Measurements from ENCODE around the gene ERC1. TPM values are rescaled to one million over a fixed set of nuclear protein-coding genes. Genes with fewer than 3 reads are reported as not detected.

Gene ERC1
- polyA plus RNA-seq, 2 of the 4 experiments (the other 2 are of a cell fraction) = 14.2 to 20.9 TPM

GRCh38 chr12:1434296-1434955 lies 443.4 kb downstream of the ERC1 start:
- H3K4me1 ChIP-seq = no peaks in the 10 kb centered on the region
- 82% methylated on average over 14 of the region's 14 CpGs for WGBS (ENCODE audit: missing lambda C conversion rate)
- no peak for TF ChIP-seq HOXB13 (CRISPR knock-in tag; IDR thresholded peaks at IDR 0.05; ENCODE audit: low read depth)
- no peak for TF ChIP-seq SMC3 (IDR thresholded peaks at IDR 0.05)
- TF ChIP-seq NFE2L2 (conservative IDR thresholded peaks at IDR 0.05; ENCODE audit: low read length) = no peak
- no peak for TF ChIP-seq RARB (CRISPR knock-in tag; IDR thresholded peaks at IDR 0.05)
- TF ChIP-seq EP300 (IDR thresholded peaks at IDR 0.05) = no peak
- no peak for DNase-seq (ENCODE audit: low read depth in 1 of 2, low spot score in 1 of 2)
- no peaks in the 10 kb centered on the region for H3K9me3 ChIP-seq
- ChIA-PET POLR2A (no interaction called here), CTCF (interaction anchor here (1.1 to 1.2 kb wide), 2 partner anchors 10 to 317 kb away, joined by 3 read pairs; no protein-coding TSS in a partner anchor)
- H3K4me3 ChIP-seq = no peak overlapping the region
- H3K4me2 ChIP-seq = no peak overlapping the region
- ATAC-seq = no peak
- H3K27ac ChIP-seq = no peak overlapping the region
- no peak for FAIRE-seq

DNA sequence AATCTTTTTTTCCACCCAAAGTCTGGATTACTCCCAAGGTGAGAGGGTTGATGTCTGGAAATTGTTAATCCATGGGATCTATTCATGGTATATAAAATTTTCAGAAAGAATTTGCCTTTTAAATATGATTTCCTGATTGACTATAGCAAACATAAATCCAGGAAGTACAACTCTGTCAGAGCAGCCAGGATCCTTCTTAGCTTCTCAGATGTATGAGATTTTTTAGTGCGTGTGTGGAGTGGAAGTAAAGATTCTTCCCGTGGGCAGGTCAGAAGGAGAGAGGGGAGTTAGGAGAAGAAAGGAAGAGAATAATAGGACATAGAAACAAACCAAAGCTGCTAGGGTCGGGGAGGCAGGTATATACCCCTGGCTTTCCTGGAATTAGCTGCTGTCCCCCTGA lies 444.0 kb downstream of the ERC1 start:
- WGBS (ENCODE audit: missing lambda C conversion rate) = 84% methylated on average over 3 of the region's 3 CpGs
- TF ChIP-seq JUN (IDR thresholded peaks at IDR 0.05) (no peak), MYC (IDR thresholded peaks at IDR 0.05; ENCODE audit: borderline replicate concordance, low read length) (no peak), MAFK (IDR thresholded peaks at IDR 0.05; ENCODE audit: partially characterized antibody) (no peak), CHD2 (IDR thresholded peaks at IDR 0.05; ENCODE audit: low read length, partially characterized antibody) (no peak), TP53 (CRISPR knock-in tag; IDR thresholded peaks at IDR 0.05) (no peak), NR3C1 (IDR thresholded peaks at IDR 0.05) (no peak), HOXB13 (CRISPR knock-in tag; IDR thresholded peaks at IDR 0.05; ENCODE audit: low read depth) (no peak), HOXB5 (CRISPR knock-in tag; IDR thresholded peaks at IDR 0.05) (no peak), FOSB (CRISPR knock-in tag; IDR thresholded peaks at IDR 0.05) (no peak), ZNF302 (CRISPR knock-in tag; IDR thresholded peaks at IDR 0.05) (no peak), ZSCAN20 (CRISPR knock-in tag; IDR thresholded peaks at IDR 0.05) (no peak), USF2 (IDR thresholded peaks at IDR 0.05) (no peak), SREBF2 (IDR thresholded peaks at IDR 0.05) (no peak)
- TF ChIP-seq, protein P1, sequence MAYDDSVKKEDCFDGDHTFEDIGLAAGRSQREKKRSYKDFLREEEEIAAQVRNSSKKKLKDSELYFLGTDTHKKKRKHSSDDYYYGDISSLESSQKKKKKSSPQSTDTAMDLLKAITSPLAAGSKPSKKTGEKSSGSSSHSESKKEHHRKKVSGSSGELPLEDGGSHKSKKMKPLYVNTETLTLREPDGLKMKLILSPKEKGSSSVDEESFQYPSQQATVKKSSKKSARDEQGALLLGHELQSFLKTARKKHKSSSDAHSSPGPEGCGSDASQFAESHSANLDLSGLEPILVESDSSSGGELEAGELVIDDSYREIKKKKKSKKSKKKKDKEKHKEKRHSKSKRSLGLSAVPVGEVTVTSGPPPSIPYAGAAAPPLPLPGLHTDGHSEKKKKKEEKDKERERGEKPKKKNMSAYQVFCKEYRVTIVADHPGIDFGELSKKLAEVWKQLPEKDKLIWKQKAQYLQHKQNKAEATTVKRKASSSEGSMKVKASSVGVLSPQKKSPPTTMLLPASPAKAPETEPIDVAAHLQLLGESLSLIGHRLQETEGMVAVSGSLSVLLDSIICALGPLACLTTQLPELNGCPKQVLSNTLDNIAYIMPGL (CRISPR knock-in tag; IDR thresholded peaks at IDR 0.05; ENCODE audit: borderline replicate concordance) = no peak
- TF ChIP-seq, protein P2, sequence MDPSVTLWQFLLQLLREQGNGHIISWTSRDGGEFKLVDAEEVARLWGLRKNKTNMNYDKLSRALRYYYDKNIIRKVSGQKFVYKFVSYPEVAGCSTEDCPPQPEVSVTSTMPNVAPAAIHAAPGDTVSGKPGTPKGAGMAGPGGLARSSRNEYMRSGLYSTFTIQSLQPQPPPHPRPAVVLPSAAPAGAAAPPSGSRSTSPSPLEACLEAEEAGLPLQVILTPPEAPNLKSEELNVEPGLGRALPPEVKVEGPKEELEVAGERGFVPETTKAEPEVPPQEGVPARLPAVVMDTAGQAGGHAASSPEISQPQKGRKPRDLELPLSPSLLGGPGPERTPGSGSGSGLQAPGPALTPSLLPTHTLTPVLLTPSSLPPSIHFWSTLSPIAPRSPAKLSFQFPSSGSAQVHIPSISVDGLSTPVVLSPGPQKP (IDR thresholded peaks at IDR 0.05; ENCODE audit: low read depth, low read length) = no peak
- DNase-seq (ENCODE audit: low read depth in 1 of 2, low spot score in 1 of 2) (no peak), ATAC-seq (no peak), FAIRE-seq (no peak)
- CTCF ChIA-PET = interaction anchor here (1.7 kb wide), 1 partner anchor 13 kb away, joined by 4 read pairs; no protein-coding TSS in a partner anchor
- Histone ChIP-seq H3K9me3 (no peaks in the 10 kb centered on the region), H3K4me1 (no peaks in the 10 kb centered on the region), H3K4me2 (no peak overlapping the region), H3K4me3 (no peak overlapping the region), H3K27ac (no peak overlapping the region)
- POLR2A ChIA-PET = interaction anchor here (0.6 kb wide), 1 partner anchor 1054 kb away, joined by 3 read pairs; no protein-coding TSS in a partner anchor

GRCh38 chr12:1435456-1435855 lies 444.4 kb downstream of the ERC1 start:
- FAIRE-seq (no peak), ATAC-seq (no peak), DNase-seq (ENCODE audit: low read depth in 1 of 2, low spot score in 1 of 2) (no peak)
- Histone ChIP-seq H3K4me3 (no peak overlapping the region), H3K27ac (no peak overlapping the region), H3K9me3 (no peaks in the 10 kb centered on the region), H3K4me2 (no peak overlapping the region), H3K4me1 (no peaks in the 10 kb centered on the region)
- 65% methylated on average over 3 of the region's 3 CpGs for WGBS (ENCODE audit: missing lambda C conversion rate)
- ChIA-PET CTCF (interaction anchor here (1.7 kb wide), 1 partner anchor 12 kb away, joined by 4 read pairs; no protein-coding TSS in a partner anchor), POLR2A (interaction anchor here (0.6 kb wide), 1 partner anchor 1054 kb away, joined by 3 read pairs; no protein-coding TSS in a partner anchor)
- TF ChIP-seq TFCP2L1 (CRISPR knock-in tag; IDR thresholded peaks at IDR 0.05) (no peak), FOSB (CRISPR knock-in tag; IDR thresholded peaks at IDR 0.05) (no peak), HOXB13 (CRISPR knock-in tag; IDR thresholded peaks at IDR 0.05; ENCODE audit: low read depth) (no peak), E2F6 (IDR thresholded peaks at IDR 0.05; ENCODE audit: borderline replicate concordance, low read depth) (no peak), RFX5 (IDR thresholded peaks at IDR 0.05) (no peak), CEBPB (IDR thresholded peaks at IDR 0.05) (no peak), ATOH8 (CRISPR knock-in tag; IDR thresholded peaks at IDR 0.05; ENCODE audit: low read depth) (no peak)
- TF ChIP-seq, protein P1 (CRISPR knock-in tag; IDR thresholded peaks at IDR 0.05; ENCODE audit: borderline replicate concordance) = no peak
